ENCODE data around the gene ZNF598. TPM values are rescaled to one million over a fixed set of nuclear protein-coding genes. Genes with fewer than 3 reads are reported as not detected.
"Not testable (repeated sequence)": the region's sequence is repeated elsewhere in the genome, so short reads cannot be mapped to it uniquely, and the experiment has no call there.

ZNF598 gene
- polyA plus RNA-seq, 2 donors: 27.9 to 36.4 TPM

- not testable (repeated sequence) for H3K9me3 ChIP-seq (ENCODE audit: control insufficient read depth in 2 of 2, insufficient read depth in 1 of 2, low read depth in 1 of 2, low read length in 1 of 2); H3K27me3 ChIP-seq (ENCODE audit: control insufficient read depth in 1 of 2, insufficient read depth in 2 of 2, low read length in 2 of 2)
- Histone ChIP-seq H3K36me3 (ENCODE audit: control insufficient read depth in 2 of 2, insufficient read depth in 2 of 2, low read length in 1 of 2) (peaks cover 2 to 21% of the 10 kb centered on the region in 2 donors), H3K4me3 (ENCODE audit: low read depth in 1 of 2, low read length in 2 of 2) (peak overlapping the region in 1 of 2 donors; percentile 12), H3K4me1 (ENCODE audit: control insufficient read depth in 2 of 2, insufficient read depth in 2 of 2, low read length in 1 of 2) (peaks cover 2 to 23% of the 10 kb centered on the region in 2 donors), H3K27ac (ENCODE audit: low read depth in 2 of 2, low read length in 1 of 2) (peak overlapping the region in 1 of 2 donors; percentile 93)
- WGBS, 2 donors: 74 to 77% methylated on average over 34 to 37 of the region's 37 CpGs
These were observed 47.2 kb downstream of the ZNF598 start for GRCh38 chr16:1962161-1963153.

- H3K9me3 ChIP-seq (ENCODE audit: control insufficient read depth in 2 of 2, insufficient read depth in 1 of 2, low read depth in 1 of 2, low read length in 1 of 2): no peaks in the 10 kb centered on the region
- no peak overlapping the region for H3K27ac ChIP-seq (ENCODE audit: low read depth in 2 of 2, low read length in 1 of 2)
- peaks cover 2 to 21% of the 10 kb centered on the region in 2 donors for H3K36me3 ChIP-seq (ENCODE audit: control insufficient read depth in 2 of 2, insufficient read depth in 2 of 2, low read length in 1 of 2)
- WGBS, 2 donors: 44 to 54% methylated on average over 5 to 6 of the region's 6 CpGs
- H3K4me1 ChIP-seq (ENCODE audit: control insufficient read depth in 2 of 2, insufficient read depth in 2 of 2, low read length in 1 of 2): peaks cover 2 to 23% of the 10 kb centered on the region in 2 donors
- no peaks in the 10 kb centered on the region for H3K27me3 ChIP-seq (ENCODE audit: control insufficient read depth in 1 of 2, insufficient read depth in 2 of 2, low read length in 2 of 2)
- H3K4me3 ChIP-seq (ENCODE audit: low read depth in 1 of 2, low read length in 2 of 2): no peak overlapping the region
These were observed 48.0 kb downstream of the ZNF598 start for GRCh38 chr16:1961651-1962067.

GRCh38 chr16:1960665-1961630, 48.7 kb downstream of the ZNF598 start:
- H3K9me3 ChIP-seq (ENCODE audit: control insufficient read depth in 2 of 2, insufficient read depth in 1 of 2, low read depth in 1 of 2, low read length in 1 of 2): no peaks in the 10 kb centered on the region
- WGBS, 2 donors: 33 to 34% methylated on average over 20 of the region's 20 CpGs
- peak overlapping the region; percentile 17 to 47 for H3K27ac ChIP-seq (ENCODE audit: low read depth in 2 of 2, low read length in 1 of 2)
- H3K36me3 ChIP-seq (ENCODE audit: control insufficient read depth in 2 of 2, insufficient read depth in 2 of 2, low read length in 1 of 2): peaks cover 2 to 21% of the 10 kb centered on the region in 2 donors
- peak overlapping the region in 1 of 2 donors; percentile 17 for H3K4me3 ChIP-seq (ENCODE audit: low read depth in 1 of 2, low read length in 2 of 2)
- no peaks in the 10 kb centered on the region for H3K27me3 ChIP-seq (ENCODE audit: control insufficient read depth in 1 of 2, insufficient read depth in 2 of 2, low read length in 2 of 2)
- peaks cover 2 to 23% of the 10 kb centered on the region in 2 donors for H3K4me1 ChIP-seq (ENCODE audit: control insufficient read depth in 2 of 2, insufficient read depth in 2 of 2, low read length in 1 of 2)

DNA sequence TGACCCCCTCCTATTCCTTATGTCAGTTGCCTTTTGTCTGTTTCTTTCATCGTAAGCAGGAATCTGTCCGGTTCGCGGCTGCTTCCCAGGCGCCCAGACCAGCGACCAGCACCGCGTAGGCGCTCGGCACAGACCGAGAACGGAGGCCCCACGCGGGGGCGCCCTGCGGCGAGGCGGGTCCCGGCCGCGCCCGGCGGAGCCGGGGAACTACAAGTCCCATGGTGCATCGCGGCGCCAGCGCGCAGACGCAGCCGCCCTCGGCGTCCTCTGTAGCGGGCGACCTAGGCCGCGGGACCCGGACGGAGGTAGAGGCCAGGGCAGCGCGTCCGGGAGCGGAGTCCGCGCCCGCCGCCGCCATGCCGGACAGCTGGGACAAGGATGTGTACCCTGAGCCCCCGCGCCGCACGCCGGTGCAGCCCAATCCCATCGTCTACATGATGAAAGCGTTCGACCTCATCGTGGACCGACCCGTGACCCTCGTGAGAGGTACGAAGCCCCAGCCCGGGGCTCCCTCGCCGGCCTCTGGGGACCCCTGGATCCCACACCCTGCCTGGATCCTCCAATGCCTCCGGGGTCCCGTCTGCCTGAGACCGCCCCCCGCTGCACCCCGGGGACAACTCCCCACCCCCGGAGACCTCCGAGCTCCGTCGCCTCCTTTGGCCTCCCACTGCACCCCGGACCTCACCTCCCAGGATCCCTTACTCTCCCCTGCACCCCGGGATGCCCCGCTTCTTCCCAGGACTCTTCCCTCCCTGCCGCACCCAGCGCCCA, 50.2 kb downstream of the ZNF598 start, which contains the start of gene NDUFB10:
Gene NDUFB10 (plus strand): TSS at position 270 of the 771 bp plus-strand sequence. CDS start 87 bp downstream, at position 357.
- peak within 1 kb of the TSS; percentile 80 to 85 for H3K27ac ChIP-seq (ENCODE audit: low read depth in 2 of 2, low read length in 1 of 2)
- peaks cover 2 to 20% of the 10 kb centered on the region in 2 donors for H3K4me1 ChIP-seq (ENCODE audit: control insufficient read depth in 2 of 2, insufficient read depth in 2 of 2, low read length in 1 of 2)

GRCh38 chr16:1958715-1959268, 50.8 kb downstream of the ZNF598 start:
- H3K4me1 ChIP-seq (ENCODE audit: control insufficient read depth in 2 of 2, insufficient read depth in 2 of 2, low read length in 1 of 2): peaks cover 2 to 17% of the 10 kb centered on the region in 2 donors
- H3K27me3 ChIP-seq (ENCODE audit: control insufficient read depth in 1 of 2, insufficient read depth in 2 of 2, low read length in 2 of 2): no peaks in the 10 kb centered on the region
- H3K9me3 ChIP-seq (ENCODE audit: control insufficient read depth in 2 of 2, insufficient read depth in 1 of 2, low read depth in 1 of 2, low read length in 1 of 2): no peaks in the 10 kb centered on the region
- peak overlapping the region; percentile 41 to 85 for H3K27ac ChIP-seq (ENCODE audit: low read depth in 2 of 2, low read length in 1 of 2)
- peaks cover 2 to 19% of the 10 kb centered on the region in 2 donors for H3K36me3 ChIP-seq (ENCODE audit: control insufficient read depth in 2 of 2, insufficient read depth in 2 of 2, low read length in 1 of 2)
- 30 to 34% methylated on average over 14 of the region's 14 CpGs for whole genome bisulfite sequencing, 2 donors
- H3K4me3 ChIP-seq (ENCODE audit: low read depth in 1 of 2, low read length in 2 of 2): peak overlapping the region in 1 of 2 donors; percentile 87

More for the DNA sequence above, 50.2 kb downstream of the ZNF598 start, which contains the start of gene NDUFB10:
- Histone ChIP-seq H3K27me3 (ENCODE audit: control insufficient read depth in 1 of 2, insufficient read depth in 2 of 2, low read length in 2 of 2) (no peaks in the 10 kb centered on the region), H3K9me3 (ENCODE audit: control insufficient read depth in 2 of 2, insufficient read depth in 1 of 2, low read depth in 1 of 2, low read length in 1 of 2) (no peaks in the 10 kb centered on the region), H3K36me3 (ENCODE audit: control insufficient read depth in 2 of 2, insufficient read depth in 2 of 2, low read length in 1 of 2) (peaks cover 2 to 21% of the 10 kb centered on the region in 2 donors), H3K4me3 (ENCODE audit: low read depth in 1 of 2, low read length in 2 of 2) (peak within 1 kb of the TSS; percentile 74 to 87)
- WGBS, 2 donors: 0 to 1% methylated on average over 70 to 79 of the region's 79 CpGs

- Histone ChIP-seq H3K4me1 (ENCODE audit: control insufficient read depth in 2 of 2, insufficient read depth in 2 of 2, low read length in 1 of 2) (peaks cover 2 to 15% of the 10 kb centered on the region in 2 donors), H3K36me3 (ENCODE audit: control insufficient read depth in 2 of 2, insufficient read depth in 2 of 2, low read length in 1 of 2) (peaks cover 2 to 19% of the 10 kb centered on the region in 2 donors)
- H3K27ac ChIP-seq (ENCODE audit: low read depth in 2 of 2, low read length in 1 of 2); H3K4me3 ChIP-seq (ENCODE audit: low read depth in 1 of 2, low read length in 2 of 2); H3K9me3 ChIP-seq (ENCODE audit: control insufficient read depth in 2 of 2, insufficient read depth in 1 of 2, low read depth in 1 of 2, low read length in 1 of 2); H3K27me3 ChIP-seq (ENCODE audit: control insufficient read depth in 1 of 2, insufficient read depth in 2 of 2, low read length in 2 of 2): not testable (repeated sequence)
- 75 to 76% methylated on average over 23 to 30 of the region's 30 CpGs for WGBS, 2 donors
These were observed 51.5 kb downstream of the ZNF598 start for GRCh38 chr16:1958143-1958491.

- not testable (repeated sequence) for H3K4me3 ChIP-seq (ENCODE audit: low read depth in 1 of 2, low read length in 2 of 2); H3K27ac ChIP-seq (ENCODE audit: low read depth in 2 of 2, low read length in 1 of 2); H3K27me3 ChIP-seq (ENCODE audit: control insufficient read depth in 1 of 2, insufficient read depth in 2 of 2, low read length in 2 of 2); H3K9me3 ChIP-seq (ENCODE audit: control insufficient read depth in 2 of 2, insufficient read depth in 1 of 2, low read depth in 1 of 2, low read length in 1 of 2)
- Histone ChIP-seq H3K36me3 (ENCODE audit: control insufficient read depth in 2 of 2, insufficient read depth in 2 of 2, low read length in 1 of 2) (peaks cover 2 to 15% of the 10 kb centered on the region in 2 donors), H3K4me1 (ENCODE audit: control insufficient read depth in 2 of 2, insufficient read depth in 2 of 2, low read length in 1 of 2) (peaks cover 2 to 16% of the 10 kb centered on the region in 2 donors)
- 87 to 90% methylated on average over 20 to 21 of the region's 22 CpGs for WGBS, 2 donors
These were observed 52.0 kb downstream of the ZNF598 start for GRCh38 chr16:1957434-1958142.

- H3K27ac ChIP-seq (ENCODE audit: low read depth in 2 of 2, low read length in 1 of 2): no peak overlapping the region
- 88 to 91% methylated on average over 22 of the region's 22 CpGs for WGBS, 2 donors
These were observed 55.9 kb downstream of the ZNF598 start for GRCh38 chr16:1953734-1954133.

More at GRCh38 chr16:1953734-1954133, 55.9 kb downstream of the ZNF598 start:
- Histone ChIP-seq H3K4me1 (ENCODE audit: control insufficient read depth in 2 of 2, insufficient read depth in 2 of 2, low read length in 1 of 2) (peaks cover 4 to 11% of the 10 kb centered on the region in 2 donors), H3K9me3 (ENCODE audit: control insufficient read depth in 2 of 2, insufficient read depth in 1 of 2, low read depth in 1 of 2, low read length in 1 of 2) (no peaks in the 10 kb centered on the region), H3K4me3 (ENCODE audit: low read depth in 1 of 2, low read length in 2 of 2) (no peak overlapping the region), H3K36me3 (ENCODE audit: control insufficient read depth in 2 of 2, insufficient read depth in 2 of 2, low read length in 1 of 2) (no peaks in the 10 kb centered on the region), H3K27me3 (ENCODE audit: control insufficient read depth in 1 of 2, insufficient read depth in 2 of 2, low read length in 2 of 2) (no peaks in the 10 kb centered on the region)

Data from esophagus (tissue), 2 donors.